Measurements from ENCODE around the gene DLX2.

DLX2 gene

DNA sequence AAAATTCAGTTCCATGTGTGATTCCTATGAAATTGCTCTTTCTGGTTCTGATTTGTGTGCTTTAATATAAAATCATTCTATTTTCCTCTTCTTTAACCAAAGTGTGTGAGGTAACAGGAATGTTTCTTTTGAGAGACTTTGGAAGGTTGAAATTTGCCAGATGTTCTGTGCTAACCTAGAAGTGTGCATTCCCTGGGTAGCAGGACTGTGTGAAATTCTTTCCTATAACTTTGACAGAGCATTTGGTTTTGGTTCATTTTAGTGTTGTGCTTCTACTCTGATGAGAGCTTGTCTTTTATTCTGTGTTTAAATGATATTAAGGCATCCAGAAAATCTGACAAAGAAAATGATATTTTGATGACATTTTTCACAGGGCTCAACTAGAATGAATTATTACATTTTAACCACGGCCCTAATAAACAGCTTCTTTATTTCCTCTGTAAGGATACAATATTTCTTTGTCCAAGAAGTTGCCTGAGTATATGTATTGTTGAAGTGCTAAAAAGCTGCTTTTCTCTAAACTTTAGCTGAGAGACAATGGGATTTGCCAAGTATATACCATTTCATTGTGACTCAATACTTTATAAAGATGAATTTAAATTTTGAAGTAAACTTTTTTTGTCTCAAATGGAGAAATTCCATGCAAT, 52.1 kb downstream of the DLX2 start:
- ATAC-seq: no peak

DNA sequence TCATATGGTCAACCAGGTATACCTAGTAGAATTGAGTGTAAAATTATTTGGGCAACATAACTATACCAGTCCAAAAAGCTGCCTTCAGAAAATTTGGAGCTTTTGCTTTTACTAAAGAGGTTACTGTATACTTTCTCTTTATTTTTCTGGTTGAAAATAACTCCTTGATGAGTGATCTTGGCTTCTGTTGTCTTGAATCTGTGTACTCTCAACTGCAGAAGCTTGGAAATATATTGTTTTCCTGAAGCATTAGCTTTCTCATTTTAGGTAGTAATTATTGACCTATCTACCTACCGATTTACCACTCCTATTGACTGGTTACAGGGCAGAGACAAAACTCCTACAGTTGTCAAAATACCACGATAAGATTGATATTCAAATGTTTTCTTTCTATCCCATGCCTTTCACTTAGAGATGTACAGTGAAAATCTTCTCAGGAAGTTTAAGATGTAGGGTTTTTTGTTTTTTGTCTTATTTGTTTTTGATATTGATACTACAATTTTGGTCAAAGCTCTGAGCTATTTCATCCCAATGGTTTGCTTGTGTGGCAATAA, 53.1 kb downstream of the DLX2 start:
- no peak for ATAC-seq

Measured in activated CD4-positive, CD25-positive, alpha-beta regulatory T cell treated with anti-CD3 and anti-CD28 coated beads, Interleukin-2, amount 50 U/mL, for 24 hours (primary cell).